Panc1 (cell line): ENCODE results near the gene MRLN. TPM values are rescaled to one million over a fixed set of nuclear protein-coding genes. Genes with fewer than 3 reads are reported as not detected.

ENCODE experiments used
- ATAC-seq: fragments of 200-7000 bp; cut with Tn5 transposase; 2 replicates; pipeline ENCODE4 v1.9.1; 2020; ENCODE audit warnings: mild to moderate bottlenecking, moderate library complexity
- BruUV-seq: library from RNA; stranded (reverse); fragments of 400-500 nt; replicated peaks from 2 replicates; lab custom pipeline; 2021; lab: Mats Ljungman, UMichigan
- CTCF ChIA-PET: fragments of 300-600 bp; sonication (Branson Sonifier 250); formaldehyde crosslinking; loops from one replicate; lab custom pipeline; 2022; ENCODE audit warnings: antibody characterized with exemption; lab: Charles Lee
- POLR2A ChIA-PET: fragments of 300-600 bp; sonication (Branson Sonifier 250); formaldehyde crosslinking; loops from one replicate; lab custom pipeline; 2022; ENCODE audit warnings: antibody characterized with exemption; lab: Charles Lee
- DNase-seq: peaks from one replicate; pipeline ENCODE4 v3.0.0-alpha.2; 2010; ENCODE audit warnings: low read depth, low spot score
- H3K27ac ChIP-seq: 2 replicates; pipeline ENCODE4 v1.5.1; 2011; ENCODE audit warnings: mild to moderate bottlenecking, low read length, inconsistent platforms
- H3K27me3 ChIP-seq: fragments of 200-500 bp; sonication (Bioruptor generic); 2 replicates; pipeline ENCODE4 v1.6.0; 2014; ENCODE audit warnings: low read length, inconsistent platforms; ENCODE audit not compliant: control insufficient read depth, insufficient read depth
- H3K36me3 ChIP-seq: fragments of 200-500 bp; sonication (Bioruptor generic); 2 replicates; pipeline ENCODE4 v1.5.1; 2014; ENCODE audit warnings: inconsistent platforms, mild to moderate bottlenecking, low read length, moderate library complexity; ENCODE audit not compliant: control insufficient read depth, insufficient read depth
- H3K4me1 ChIP-seq: 2 replicates; pipeline ENCODE4 v1.5.1; 2011; ENCODE audit warnings: inconsistent platforms, mild to moderate bottlenecking, low read length, moderate library complexity; ENCODE audit not compliant: control insufficient read depth, insufficient read depth
- H3K4me3 ChIP-seq, 2 experiments: 2 replicates each; pipeline ENCODE4 v1.5.1; 2011 to 2012; ENCODE audit warnings: low read depth in 2 of 2, low read length in 2 of 2, mild to moderate bottlenecking in 2 of 2, inconsistent platforms in 1 of 2, moderate library complexity in 1 of 2
- H3K9me3 ChIP-seq: fragments of 200-500 bp; sonication (Bioruptor generic); 2 replicates; pipeline ENCODE4 v1.5.1; 2014; ENCODE audit warnings: low read depth, mild to moderate bottlenecking, inconsistent platforms, low read length, moderate library complexity; ENCODE audit not compliant: control insufficient read depth, insufficient read depth
- CTCF ChIP-seq: fragments of 450-650 bp; IDR thresholded peaks from 2 replicates; pipeline ENCODE4 v1.5.1; 2017; ENCODE audit warnings: mild to moderate bottlenecking
- POLR2AphosphoS5 ChIP-seq: IDR thresholded peaks from 2 replicates; pipeline ENCODE4 v1.6.1; 2012; ENCODE audit warnings: mild to moderate bottlenecking, low read depth, low read length, moderate library complexity
- SIN3A ChIP-seq: IDR thresholded peaks from 2 replicates; pipeline ENCODE4 v1.6.1; 2012; ENCODE audit warnings: low read depth, mild to moderate bottlenecking, low read length, moderate library complexity, borderline replicate concordance; ENCODE audit not compliant: insufficient read depth
- TCF7L2 ChIP-seq: IDR thresholded peaks from 2 replicates; pipeline ENCODE4 v1.6.1; 2011; ENCODE audit warnings: mild to moderate bottlenecking, low read depth, low read length, inconsistent platforms
- in situ Hi-C: cut with HindIII; loops from 2 replicates; pipeline ENCODE4 v1.10.0; 2016; ENCODE audit warnings: low sequenced_read_pairs, low pct_unique_long_range_greater_than_20kb
- intact Hi-C: fragments of 100-400 bp; cut with micrococcal nuclease; formaldehyde crosslinking; loops from one replicate; pipeline ENCODE4 v1.10.0; 2022; ENCODE audit not compliant: unreplicated experiment
- total RNA-seq: library from RNA; stranded (reverse); gene quantifications from one replicate; pipeline ENCODE4 v1.2.1, GENCODE V29; 2021; ENCODE audit not compliant: unreplicated experiment
- TF ChIP-seq, protein P1 (sequence below), 2 experiments: IDR thresholded peaks; 2 replicates each; pipeline ENCODE4 v1.6.1; 2011 to 2012; ENCODE audit warnings: low read depth in 2 of 2, control low read depth in 1 of 2, low read length in 1 of 2, mild to moderate bottlenecking in 1 of 2, moderate library complexity in 1 of 2; ENCODE audit not compliant: insufficient read depth in 1 of 2

The MRLN gene
- total RNA-seq, 1 experiment from 2014 or later = not detected

DNA sequence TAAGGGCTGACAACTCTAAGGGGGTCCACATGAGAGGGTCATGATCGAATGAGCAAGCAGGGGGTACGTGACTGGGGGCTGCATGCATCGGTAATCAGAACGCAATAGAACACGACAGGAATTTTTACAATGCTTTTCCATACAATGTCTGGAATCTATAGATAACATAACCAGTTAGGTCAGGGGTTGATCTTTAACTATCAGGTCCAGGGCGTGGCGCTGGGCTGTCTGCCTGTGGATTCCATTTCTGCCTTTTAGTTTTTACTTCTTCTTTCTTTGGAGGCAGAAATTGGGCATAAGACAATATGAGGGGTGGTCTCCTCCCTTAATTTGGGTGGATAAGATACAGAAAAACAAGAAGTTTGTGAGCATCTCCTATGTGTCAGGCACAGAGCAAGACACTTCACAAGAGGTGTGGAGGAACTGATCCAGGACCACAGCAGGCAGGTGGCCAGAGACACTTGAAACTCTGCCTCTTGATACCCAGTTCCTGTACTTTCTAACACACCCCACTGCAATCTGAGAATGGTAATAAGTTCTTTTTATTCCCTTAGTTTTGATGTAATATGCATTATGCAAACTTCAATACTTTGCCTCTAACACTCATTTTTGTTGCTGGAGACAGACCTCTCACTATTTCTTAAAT is 18.0 kb upstream of the MRLN start:
- POLR2A ChIA-PET = no interaction called here
- intact Hi-C loops (no loop called here), in situ Hi-C loops (no loop called here)
- no TSS peak for BruUV-seq
- no peak for DNase-seq
- Histone ChIP-seq H3K9me3 (no peaks in the 10 kb centered on the region), H3K4me3 (no peak overlapping the region), H3K27ac (no peak overlapping the region), H3K27me3 (no peaks in the 10 kb centered on the region; the same call in 1 of the 2 replicates), H3K36me3 (no peaks in the 10 kb centered on the region), H3K4me1 (no peaks in the 10 kb centered on the region)
- no peak for ATAC-seq
- CTCF ChIA-PET = no interaction called here
- TF ChIP-seq TCF7L2 = no peak
- TF ChIP-seq, protein P1, sequence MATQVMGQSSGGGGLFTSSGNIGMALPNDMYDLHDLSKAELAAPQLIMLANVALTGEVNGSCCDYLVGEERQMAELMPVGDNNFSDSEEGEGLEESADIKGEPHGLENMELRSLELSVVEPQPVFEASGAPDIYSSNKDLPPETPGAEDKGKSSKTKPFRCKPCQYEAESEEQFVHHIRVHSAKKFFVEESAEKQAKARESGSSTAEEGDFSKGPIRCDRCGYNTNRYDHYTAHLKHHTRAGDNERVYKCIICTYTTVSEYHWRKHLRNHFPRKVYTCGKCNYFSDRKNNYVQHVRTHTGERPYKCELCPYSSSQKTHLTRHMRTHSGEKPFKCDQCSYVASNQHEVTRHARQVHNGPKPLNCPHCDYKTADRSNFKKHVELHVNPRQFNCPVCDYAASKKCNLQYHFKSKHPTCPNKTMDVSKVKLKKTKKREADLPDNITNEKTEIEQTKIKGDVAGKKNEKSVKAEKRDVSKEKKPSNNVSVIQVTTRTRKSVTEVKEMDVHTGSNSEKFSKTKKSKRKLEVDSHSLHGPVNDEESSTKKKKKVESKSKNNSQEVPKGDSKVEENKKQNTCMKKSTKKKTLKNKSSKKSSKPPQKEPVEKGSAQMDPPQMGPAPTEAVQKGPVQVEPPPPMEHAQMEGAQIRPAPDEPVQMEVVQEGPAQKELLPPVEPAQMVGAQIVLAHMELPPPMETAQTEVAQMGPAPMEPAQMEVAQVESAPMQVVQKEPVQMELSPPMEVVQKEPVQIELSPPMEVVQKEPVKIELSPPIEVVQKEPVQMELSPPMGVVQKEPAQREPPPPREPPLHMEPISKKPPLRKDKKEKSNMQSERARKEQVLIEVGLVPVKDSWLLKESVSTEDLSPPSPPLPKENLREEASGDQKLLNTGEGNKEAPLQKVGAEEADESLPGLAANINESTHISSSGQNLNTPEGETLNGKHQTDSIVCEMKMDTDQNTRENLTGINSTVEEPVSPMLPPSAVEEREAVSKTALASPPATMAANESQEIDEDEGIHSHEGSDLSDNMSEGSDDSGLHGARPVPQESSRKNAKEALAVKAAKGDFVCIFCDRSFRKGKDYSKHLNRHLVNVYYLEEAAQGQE (IDR thresholded peaks at IDR 0.05; ENCODE audit: insufficient read depth in 1 of 2, low read depth in 2 of 2, low read length in 1 of 2) = no peak
- TF ChIP-seq POLR2AphosphoS5 = no peak
- TF ChIP-seq CTCF = no peak

- Histone ChIP-seq H3K27me3 (no peaks in the 10 kb centered on the region; the same call in 1 of the 2 replicates), H3K9me3 (no peaks in the 10 kb centered on the region), H3K4me1 (no peaks in the 10 kb centered on the region), H3K4me3 (no peak overlapping the region), H3K27ac (no peak overlapping the region), H3K36me3 (no peaks in the 10 kb centered on the region)
- intact Hi-C loops = no loop called here
- TF ChIP-seq POLR2AphosphoS5 (no peak), SIN3A (no peak), TCF7L2 (no peak), CTCF (no peak)
- TF ChIP-seq, protein P1 (IDR thresholded peaks at IDR 0.05; ENCODE audit: insufficient read depth in 1 of 2, low read depth in 2 of 2, low read length in 1 of 2) = no peak
- in situ Hi-C loops = no loop called here
- ChIA-PET POLR2A (no interaction called here), CTCF (no interaction called here)
- no peak for ATAC-seq
- no TSS peak for BruUV-seq
- no peak for DNase-seq
Observed at GRCh38 chr10:59770689-59771088, 17.4 kb upstream of the MRLN start.
